Measurements from ENCODE around the gene KCNK2.

GRCh38 chr1:215151841-215152549 lies 69.5 kb downstream of the KCNK2 start:
- no peak for TF ChIP-seq EZH2 (IDR thresholded peaks at IDR 0.05; ENCODE audit: insufficient read depth, poor library complexity, severe bottlenecking)
- TF ChIP-seq EZH2phosphoT487 (IDR thresholded peaks at IDR 0.05; ENCODE audit: insufficient read depth, low read depth): no peak

Data from GM23248 (cell line).